GM12891 (cell line): ENCODE results near the gene TSR3.

Source experiments
- PAX5 ChIP-seq: IDR thresholded peaks from 2 replicates; pipeline ENCODE4 v1.6.1; 2011; ENCODE audit warnings: low read length, moderate library complexity, mild to moderate bottlenecking; ENCODE audit not compliant: insufficient read depth, severe bottlenecking
- POLR2A ChIP-seq: IDR thresholded peaks from 2 replicates; pipeline ENCODE4 v1.6.1; 2011; ENCODE audit warnings: low read depth, low read length, control low read depth
- POLR2AphosphoS5 ChIP-seq: IDR thresholded peaks from 2 replicates; pipeline ENCODE4 v1.6.1; 2011; ENCODE audit warnings: low read depth, low read length, control low read depth
- POU2F2 ChIP-seq: IDR thresholded peaks from 2 replicates; pipeline ENCODE4 v1.6.1; 2011; ENCODE audit warnings: low read depth, mild to moderate bottlenecking, control low read depth, low read length, moderate library complexity
- SPI1 ChIP-seq: IDR thresholded peaks from 2 replicates; pipeline ENCODE4 v1.6.1; 2011; ENCODE audit warnings: low read depth, low read length, control low read depth
- TAF1 ChIP-seq: IDR thresholded peaks from 2 replicates; pipeline ENCODE4 v1.6.1; 2011; ENCODE audit warnings: low read depth, low read length, control low read depth

DNA sequence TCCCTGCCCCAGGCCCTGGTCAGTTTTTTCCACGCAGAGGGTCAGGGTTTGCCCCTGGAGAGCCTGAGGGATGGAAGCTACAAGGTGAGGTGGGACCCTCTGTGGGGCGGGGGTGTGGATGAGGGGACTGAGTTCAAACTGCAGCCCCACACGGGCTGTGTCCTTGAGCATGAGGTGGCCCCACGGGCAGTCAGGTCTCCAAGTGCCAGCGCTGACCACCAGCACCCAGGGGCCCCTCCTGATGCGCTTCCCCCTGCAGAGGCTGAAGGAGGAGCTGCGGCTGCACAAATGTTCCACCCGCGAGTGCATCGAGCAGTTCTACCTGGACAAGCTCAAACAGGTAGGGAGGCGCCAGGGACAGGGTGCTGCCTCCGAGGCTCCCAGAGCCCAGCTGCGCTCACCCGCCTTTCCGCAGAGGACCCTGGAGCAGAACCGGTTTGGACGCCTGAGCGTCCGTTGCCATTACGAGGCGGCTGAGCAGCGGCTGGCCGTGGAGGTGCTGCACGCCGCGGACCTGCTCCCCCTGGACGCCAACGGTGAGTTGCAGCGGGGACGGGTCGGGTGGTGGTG, 4.3 kb downstream of the TSR3 start:
- TF ChIP-seq TAF1 = no peak
- TF ChIP-seq POLR2A = no peak
- TF ChIP-seq POLR2AphosphoS5 = no peak
- no peak for TF ChIP-seq SPI1
- TF ChIP-seq PAX5 = no peak
- TF ChIP-seq POU2F2 = no peak
